ENCODE data around the gene C1GALT1C1. TPM values are rescaled to one million over a fixed set of nuclear protein-coding genes. Genes with fewer than 3 reads are reported as not detected.

The C1GALT1C1 gene
- total RNA-seq, 1 donor from 2014 or later = 41.0 TPM

- Histone ChIP-seq H3K4me2 (no peak overlapping the region), H3K9ac (no peak overlapping the region), H3K36me3 (no peaks in the 10 kb centered on the region), H4K20me1 (ENCODE audit: low read depth) (no peaks in the 10 kb centered on the region), H3K9me3 (ENCODE audit: low read depth) (peaks cover 2% of the 10 kb centered on the region), H3K27ac (no peak overlapping the region), H3K27me3 (no peaks in the 10 kb centered on the region), H2AFZ (replicated peaks) (no peak overlapping the region), H3K4me1 (no peaks in the 10 kb centered on the region), H3K79me2 (ENCODE audit: low read depth) (no peaks in the 10 kb centered on the region), H3K4me3 (no peak overlapping the region), H3F3A (ENCODE audit: low read depth) (no peaks in the 10 kb centered on the region)
- no peaks in the 10 kb centered on the region for H3K36me3 Mint-ChIP-seq
- H3K27me3 Mint-ChIP-seq (ENCODE audit: insufficient read depth, low read depth) = peaks cover 7% of the 10 kb centered on the region
- peaks cover 3% of the 10 kb centered on the region for H3K9me3 Mint-ChIP-seq
- DNase-seq (ENCODE audit: low spot score) = no peak
- H3K4me1 Mint-ChIP-seq = no peaks in the 10 kb centered on the region
- no peak overlapping the region for H3K4me3 Mint-ChIP-seq
- peak; percentile 23 for TF ChIP-seq CTCF (IDR thresholded peaks at IDR 0.05)
- TF ChIP-seq EZH2phosphoT487 (IDR thresholded peaks at IDR 0.05) = no peak
- no peak overlapping the region for H3K27ac Mint-ChIP-seq
These were observed 34.2 kb upstream of the C1GALT1C1 start for GRCh38 chrX:120664081-120664480.

- Mint-ChIP-seq H3K36me3 (no peaks in the 10 kb centered on the region), H3K27ac (no peak overlapping the region), H3K27me3 (ENCODE audit: insufficient read depth, low read depth) (peaks cover 7% of the 10 kb centered on the region), H3K4me3 (no peak overlapping the region), H3K9me3 (peaks cover 3% of the 10 kb centered on the region), H3K4me1 (no peaks in the 10 kb centered on the region)
- H3K4me1 ChIP-seq = no peaks in the 10 kb centered on the region
- TF ChIP-seq CTCF (IDR thresholded peaks at IDR 0.05) (no peak), EZH2phosphoT487 (IDR thresholded peaks at IDR 0.05) (no peak), EZH2 (IDR thresholded peaks at IDR 0.05) (no peak)
- H3K27ac ChIP-seq = no peak overlapping the region
- H4K20me1 ChIP-seq (ENCODE audit: low read depth) = no peaks in the 10 kb centered on the region
- H3K79me2 ChIP-seq (ENCODE audit: low read depth) = no peaks in the 10 kb centered on the region
- H3K27me3 ChIP-seq = no peaks in the 10 kb centered on the region
- H3K4me2 ChIP-seq = no peak overlapping the region
- H3K4me3 ChIP-seq = no peak overlapping the region
- H3K36me3 ChIP-seq = no peaks in the 10 kb centered on the region
- peaks cover 2% of the 10 kb centered on the region for H3K9me3 ChIP-seq (ENCODE audit: low read depth)
- no peaks in the 10 kb centered on the region for H3F3A ChIP-seq (ENCODE audit: low read depth)
- no peak overlapping the region for H2AFZ ChIP-seq (replicated peaks)
- no peak overlapping the region for H3K9ac ChIP-seq
- no peak for DNase-seq (ENCODE audit: low spot score)
These were observed 32.8 kb upstream of the C1GALT1C1 start for GRCh38 chrX:120662662-120663061.

GRCh38 chrX:120660637-120661036 is 30.8 kb upstream of the C1GALT1C1 start:
- H3K27me3 ChIP-seq = no peaks in the 10 kb centered on the region
- Mint-ChIP-seq H3K36me3 (no peaks in the 10 kb centered on the region), H3K27me3 (ENCODE audit: insufficient read depth, low read depth) (peaks cover 7% of the 10 kb centered on the region), H3K4me3 (no peak overlapping the region), H3K27ac (no peak overlapping the region), H3K4me1 (no peaks in the 10 kb centered on the region), H3K9me3 (peaks cover 4% of the 10 kb centered on the region)
- no peak for DNase-seq (ENCODE audit: low spot score)
- no peak for TF ChIP-seq EZH2 (IDR thresholded peaks at IDR 0.05)
- TF ChIP-seq CTCF (IDR thresholded peaks at IDR 0.05) = no peak
- TF ChIP-seq EZH2phosphoT487 (IDR thresholded peaks at IDR 0.05) = no peak
- H4K20me1 ChIP-seq (ENCODE audit: low read depth) = no peaks in the 10 kb centered on the region
- no peaks in the 10 kb centered on the region for H3K4me1 ChIP-seq
- H3K9me3 ChIP-seq (ENCODE audit: low read depth) = peaks cover 2% of the 10 kb centered on the region
- H3K79me2 ChIP-seq (ENCODE audit: low read depth) = no peaks in the 10 kb centered on the region
- H2AFZ ChIP-seq (replicated peaks) = no peak overlapping the region
- no peak overlapping the region for H3K4me2 ChIP-seq
- no peak overlapping the region for H3K27ac ChIP-seq
- no peaks in the 10 kb centered on the region for H3K36me3 ChIP-seq
- no peak overlapping the region for H3K9ac ChIP-seq
- no peak overlapping the region for H3K4me3 ChIP-seq
- no peaks in the 10 kb centered on the region for H3F3A ChIP-seq (ENCODE audit: low read depth)
